HG02759 (cell line): Measurements from ENCODE around the gene ZRANB2.

Source experiments
- ATAC-seq: cut with Tn5 transposase; IDR thresholded peaks from one replicate; pipeline ENCODE4 v1.9.1; 2021; ENCODE audit warnings: mild to moderate bottlenecking, moderate library complexity; ENCODE audit not compliant: unreplicated experiment

The ZRANB2 gene

DNA sequence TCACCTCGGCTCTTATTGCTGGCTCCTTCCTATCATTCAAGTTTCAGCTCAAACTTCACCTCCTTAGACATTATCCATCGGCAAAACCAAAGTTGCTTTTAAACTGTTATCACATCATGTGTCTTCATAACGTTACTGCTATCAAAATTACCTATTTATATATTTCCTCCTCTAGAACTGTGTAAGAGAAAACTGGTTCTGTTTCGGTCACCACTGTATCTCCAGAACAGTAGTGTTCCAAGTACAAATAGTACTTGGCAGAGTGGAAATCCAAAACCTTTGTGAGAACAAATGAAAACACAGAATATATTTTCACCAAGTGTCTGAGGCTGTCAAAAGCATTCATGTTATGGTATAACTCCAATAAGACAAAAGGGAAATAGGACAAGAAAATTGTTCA lies 9.1 kb downstream of the ZRANB2 start:
- ATAC-seq, result no peak

DNA sequence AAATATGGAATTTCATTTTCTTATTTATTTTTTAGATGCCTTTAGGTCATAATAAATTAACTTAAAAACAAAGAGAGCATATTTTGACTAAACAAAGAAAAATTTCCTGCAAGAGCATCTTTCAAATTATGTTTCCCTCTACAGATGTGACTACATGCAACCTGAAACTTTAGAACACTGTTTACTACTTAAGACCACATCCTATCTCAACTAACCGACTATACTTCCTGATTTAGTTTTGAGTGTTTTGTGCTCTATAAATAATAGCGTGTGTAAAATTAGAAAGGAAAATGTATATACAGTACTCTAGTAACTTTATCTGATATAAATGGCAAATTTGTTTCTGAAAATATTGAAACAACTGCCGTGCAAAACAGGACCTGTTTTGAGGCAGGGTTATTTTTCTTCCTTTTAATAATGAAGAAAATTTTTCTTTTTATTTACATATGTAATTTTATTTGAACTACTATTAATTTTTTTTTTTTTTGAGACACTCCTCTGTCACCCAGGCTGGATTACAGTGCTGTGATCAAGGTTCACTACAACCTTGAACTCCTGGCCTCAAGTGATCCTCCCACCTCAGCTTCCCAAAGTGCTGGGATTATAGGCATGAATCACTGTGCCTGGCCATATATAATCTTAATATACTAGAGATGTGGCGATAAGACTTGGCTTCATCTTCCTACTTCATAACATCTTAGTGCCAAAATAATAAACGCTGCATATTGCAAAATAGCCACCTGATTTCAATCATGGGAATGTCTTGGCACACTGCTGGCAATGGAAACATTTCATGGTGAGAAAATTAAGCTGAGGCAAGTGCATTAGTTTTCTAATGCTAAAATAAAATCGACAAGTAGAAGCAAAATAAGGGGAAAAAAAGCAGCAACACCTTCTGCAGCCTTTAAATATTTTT lies 12.3 kb downstream of the ZRANB2 start:
- ATAC-seq, result peak; percentile 73

DNA sequence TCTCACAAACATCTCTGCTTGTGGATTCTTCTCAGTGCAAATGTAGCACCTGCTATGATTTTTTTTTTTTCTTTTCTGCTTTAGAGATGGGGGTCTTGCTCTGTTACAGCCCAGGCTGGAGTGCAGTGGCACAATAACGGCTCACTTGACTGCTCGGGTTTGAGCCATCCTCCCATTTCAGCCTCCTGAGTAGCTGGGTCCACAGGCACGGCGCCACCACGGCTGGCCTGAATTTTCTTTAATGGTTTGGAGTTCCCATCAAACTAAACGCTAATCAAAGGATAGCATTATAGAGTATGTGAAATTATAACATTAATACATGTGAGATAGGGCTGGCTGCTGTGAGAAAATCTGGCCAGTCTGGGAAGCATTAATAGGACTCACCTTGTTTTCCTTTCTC lies 26.0 kb downstream of the ZRANB2 start:
- no peak for ATAC-seq

DNA sequence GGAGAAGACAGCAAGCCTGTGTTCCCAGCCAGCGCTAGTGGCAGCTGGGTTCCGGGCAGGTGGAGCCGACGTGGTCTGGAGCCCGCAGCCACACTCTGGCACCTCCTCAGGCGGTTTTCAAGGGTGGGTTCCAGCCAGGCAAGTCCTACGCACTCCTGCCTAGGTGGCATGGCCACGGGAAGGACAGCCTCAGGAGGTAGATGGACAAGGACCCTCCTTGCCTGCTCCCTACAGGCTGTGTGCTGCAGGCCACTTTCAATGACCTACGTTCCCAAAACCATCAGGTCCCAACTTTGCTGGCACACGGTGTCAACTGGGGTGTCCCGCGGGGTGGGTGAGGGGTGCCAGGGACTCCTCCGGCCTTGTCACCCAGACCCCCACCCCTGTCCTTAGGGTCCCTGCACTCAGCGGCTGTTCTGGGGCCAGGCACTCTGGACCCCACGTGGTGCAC lies 26.5 kb downstream of the ZRANB2 start:
- ATAC-seq, result no peak

DNA sequence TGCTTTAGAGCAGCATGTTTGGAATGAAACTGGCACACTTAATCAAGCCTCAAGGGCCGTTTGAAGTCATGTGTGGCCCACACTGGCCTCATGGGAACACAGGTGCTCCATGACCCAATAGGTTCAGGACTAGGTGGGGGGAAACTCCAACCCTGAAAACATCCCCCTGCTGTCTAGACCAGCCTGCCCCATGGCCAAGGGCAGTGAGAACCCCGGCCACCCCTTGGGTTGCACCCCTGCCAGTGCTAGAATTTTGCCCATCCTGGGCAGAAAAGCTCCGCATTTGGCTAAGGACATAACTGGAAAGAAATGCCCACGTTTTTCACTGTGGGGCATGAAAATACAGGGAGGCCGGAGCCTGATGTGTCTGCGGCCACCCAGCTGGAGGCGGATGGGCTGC lies 27.1 kb downstream of the ZRANB2 start:
- ATAC-seq, result no peak

DNA sequence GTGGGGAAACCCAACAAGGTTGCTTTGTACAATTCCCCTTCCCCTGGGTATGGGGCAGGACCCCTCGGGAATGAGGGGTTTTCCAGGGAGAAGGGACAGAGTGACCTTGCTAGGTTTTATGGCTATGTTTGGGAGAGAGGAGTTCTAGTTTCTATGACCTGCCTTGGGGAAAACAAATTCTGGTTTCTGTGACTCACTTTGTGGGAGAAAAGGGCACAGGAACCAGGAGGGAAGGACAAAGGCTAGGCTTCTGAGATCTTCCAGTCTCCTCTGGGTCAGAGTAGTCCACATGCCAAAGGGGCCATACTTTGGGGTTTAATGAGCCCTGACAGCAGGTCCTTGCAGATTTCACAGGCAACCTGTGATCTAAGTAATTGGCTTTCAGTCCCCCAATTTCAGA lies 27.7 kb downstream of the ZRANB2 start:
- no peak for ATAC-seq

DNA sequence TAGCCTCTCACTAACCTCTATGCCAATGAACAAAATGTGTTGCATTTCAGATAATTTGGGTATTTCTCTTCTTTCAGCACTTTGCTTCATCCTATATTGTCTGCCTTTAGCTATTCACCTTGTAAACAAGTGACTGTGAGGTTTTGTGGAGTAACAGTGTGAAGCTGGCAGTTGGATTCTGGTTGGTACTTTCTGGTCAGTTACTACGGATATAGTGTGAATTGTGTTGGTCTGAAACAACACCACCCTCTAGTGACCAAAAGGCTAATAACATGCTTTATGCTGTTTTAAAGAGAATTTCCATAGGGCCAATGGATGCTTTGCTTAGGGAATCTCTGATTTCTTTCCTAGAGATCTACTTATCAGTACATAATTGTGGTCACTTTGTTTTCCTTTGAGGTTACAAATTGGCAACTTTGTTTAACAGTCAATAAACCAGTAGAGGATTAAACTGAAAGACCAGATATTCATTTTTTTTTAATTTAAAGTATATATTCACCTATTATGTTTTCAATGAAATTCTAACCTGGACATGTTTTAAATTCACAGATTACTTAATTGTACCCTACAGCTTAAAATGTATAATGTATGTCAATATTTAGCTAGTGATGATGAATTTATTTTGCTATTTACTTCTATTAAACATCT lies 30.8 kb downstream of the ZRANB2 start:
- peak; percentile 47 for ATAC-seq

DNA sequence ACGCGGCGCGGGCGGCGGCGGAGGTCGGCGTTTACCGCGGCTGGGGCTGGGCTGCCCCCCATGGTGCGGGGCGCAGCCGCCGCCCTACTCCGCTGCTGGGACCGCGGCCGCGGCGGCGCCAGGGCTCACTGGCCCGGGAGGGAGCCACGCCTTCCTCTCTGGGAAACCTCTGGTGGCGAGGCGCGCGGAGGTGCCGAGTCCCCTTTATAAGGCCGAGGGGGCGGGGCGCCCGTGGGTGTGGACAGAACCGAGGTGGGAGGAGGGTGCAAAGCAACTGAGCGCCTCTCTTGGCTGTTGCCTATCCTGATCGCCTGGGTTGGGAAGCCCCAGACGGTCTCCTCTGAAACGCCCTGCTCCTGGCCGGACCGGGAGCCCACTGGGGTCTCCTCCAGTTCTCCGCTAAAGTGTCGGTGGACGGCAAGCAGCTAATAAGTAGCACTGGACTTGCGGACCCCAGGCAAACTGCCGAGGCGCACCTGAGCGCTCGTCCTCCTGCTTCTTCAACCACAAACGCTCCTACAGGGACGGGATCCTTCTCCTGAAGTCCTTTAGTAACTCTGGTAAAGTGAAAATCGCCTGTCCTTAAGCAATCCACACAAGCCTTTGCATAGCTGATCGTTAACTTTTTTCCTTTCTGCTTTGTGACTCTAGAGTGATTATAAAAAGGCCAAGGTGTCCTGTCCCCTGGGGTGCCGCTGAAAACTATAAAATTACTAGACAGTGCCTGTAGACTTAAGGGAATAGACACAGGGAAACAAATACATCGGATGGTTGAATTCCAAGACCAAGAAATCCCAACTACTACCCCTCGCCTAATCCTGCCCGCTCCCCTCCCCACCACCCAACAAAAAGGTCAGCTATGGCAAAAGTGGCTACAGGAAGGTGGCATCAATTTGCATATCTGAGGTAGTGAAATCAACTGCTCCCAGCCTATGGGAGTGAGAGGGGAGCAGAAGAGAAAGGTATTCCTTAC lies 32.9 kb downstream of the ZRANB2 start, which contains the start of gene PTGER3:
PTGER3 (minus strand) TSS at position 182 of the 973 bp plus-strand sequence. CDS start 239 bp downstream, outside the sequence.
- ATAC-seq, result peak; percentile 55

DNA sequence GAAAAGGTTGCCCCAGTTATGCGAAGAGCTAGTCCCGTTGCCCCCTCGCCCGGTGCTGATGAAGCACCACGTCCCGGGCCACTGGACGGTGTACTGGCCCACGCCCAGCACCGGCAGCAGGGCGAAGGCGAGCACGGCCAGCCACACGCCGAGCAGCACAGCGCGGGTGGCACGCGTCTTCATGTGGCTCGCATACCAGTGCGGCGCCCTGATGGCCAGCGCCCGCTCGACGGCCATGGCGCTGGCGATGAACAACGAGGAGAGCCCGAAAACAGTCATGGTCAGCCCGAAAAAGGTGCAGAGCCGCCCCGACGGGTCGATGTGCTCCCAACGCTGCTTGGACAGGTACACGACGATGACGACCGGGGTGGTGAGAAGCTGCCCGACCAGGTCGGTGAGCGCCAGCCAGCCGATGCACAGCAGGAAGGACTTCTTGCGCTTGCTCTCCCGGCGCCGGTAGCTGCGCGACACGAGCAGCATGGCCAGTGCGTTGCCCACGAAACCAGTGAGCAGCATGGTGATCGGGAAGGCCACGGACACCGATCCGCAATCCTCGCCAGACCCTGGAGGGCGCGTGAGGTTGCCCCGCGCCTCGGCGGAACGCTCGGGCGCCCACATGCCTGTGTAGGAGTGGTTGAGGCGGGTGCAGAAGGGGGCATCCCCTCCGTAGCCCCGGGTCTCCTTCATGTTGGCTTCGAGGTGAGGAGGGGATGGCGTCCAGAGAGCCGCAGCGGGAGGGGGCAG lies 33.8 kb downstream of the ZRANB2 start:
- peak; percentile 44 for ATAC-seq

DNA sequence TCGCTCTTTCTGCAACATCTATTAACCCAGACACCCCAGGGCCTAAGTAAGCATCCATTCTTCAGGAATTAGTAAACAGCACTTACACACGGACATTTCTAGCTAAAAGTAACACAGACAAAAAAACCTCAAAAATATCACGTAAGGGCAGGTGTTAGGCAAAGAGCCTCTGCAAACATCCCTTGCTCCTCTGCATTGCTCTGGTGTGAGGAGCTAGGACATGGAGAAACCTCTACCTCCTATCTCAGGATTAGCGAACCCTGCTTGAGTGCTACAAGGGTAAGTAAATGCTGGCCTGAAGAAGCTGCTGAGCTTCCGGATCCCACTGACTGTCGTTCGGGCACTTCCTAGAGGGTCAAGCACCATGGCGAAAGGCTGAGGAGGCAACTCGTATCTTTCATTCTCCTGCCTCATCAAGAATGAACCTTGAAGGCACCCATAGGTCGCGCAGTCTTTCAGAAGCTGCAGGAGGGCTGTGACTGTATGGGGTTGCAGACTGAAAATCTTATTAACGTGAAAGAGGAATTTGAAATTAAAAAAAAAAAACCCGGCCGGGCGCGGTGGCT lies 35.3 kb downstream of the ZRANB2 start:
- no peak for ATAC-seq

DNA sequence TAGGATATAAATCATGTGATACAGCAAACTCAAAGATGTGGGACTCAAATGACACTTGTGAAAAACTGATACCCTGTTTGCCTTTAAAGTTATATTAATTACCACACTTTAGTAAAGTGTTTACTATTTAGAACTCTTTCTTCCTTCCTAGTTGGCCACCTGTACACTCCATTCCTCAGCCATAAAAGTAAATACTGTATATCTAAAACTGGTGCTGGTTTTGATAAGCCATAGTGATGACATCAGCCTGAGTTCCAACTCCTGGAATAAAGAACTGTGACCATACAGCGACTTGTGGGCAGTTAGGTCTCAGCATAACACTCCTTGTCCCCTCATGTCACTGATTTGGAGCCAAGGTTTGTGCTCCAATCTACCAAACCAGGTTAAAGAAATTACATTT lies 36.0 kb downstream of the ZRANB2 start:
- no peak for ATAC-seq

DNA sequence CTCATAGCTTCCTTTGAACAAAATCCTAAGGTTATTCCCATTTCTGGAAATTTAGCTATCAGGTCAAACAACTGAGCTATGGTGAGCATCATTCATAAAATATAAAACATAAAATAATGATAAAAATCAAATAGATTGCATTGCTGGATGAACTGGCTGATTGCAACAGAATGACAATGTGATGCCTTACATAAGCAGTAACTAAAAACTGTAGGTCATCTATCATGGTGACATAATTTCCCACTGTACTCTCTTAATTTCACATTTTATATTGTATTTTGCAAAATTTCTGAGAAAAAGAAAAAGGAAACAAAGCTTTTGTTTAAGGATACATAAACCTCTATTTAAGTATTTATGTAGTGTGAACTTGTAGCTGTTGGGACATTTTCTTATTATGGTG lies 37.8 kb downstream of the ZRANB2 start:
- no peak for ATAC-seq

DNA sequence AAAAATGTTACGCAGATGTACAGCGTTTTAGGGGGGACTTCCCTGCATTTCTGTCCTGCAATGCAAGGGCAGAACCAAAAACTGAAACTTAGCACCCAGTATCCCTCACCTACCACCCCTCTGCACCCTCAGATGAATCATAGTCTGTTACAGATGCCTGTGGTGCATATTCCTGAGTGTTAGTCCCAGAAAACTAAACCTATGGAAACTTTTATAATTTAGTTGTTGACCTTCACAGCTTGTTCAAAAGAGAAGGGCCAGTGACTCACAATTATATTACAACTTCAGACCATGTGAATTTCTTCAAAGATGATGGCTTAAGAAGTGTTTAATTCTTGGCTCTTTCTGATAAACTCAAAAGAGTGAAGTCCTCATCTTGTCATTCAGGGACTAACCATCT lies 39.0 kb downstream of the ZRANB2 start:
- no peak for ATAC-seq

DNA sequence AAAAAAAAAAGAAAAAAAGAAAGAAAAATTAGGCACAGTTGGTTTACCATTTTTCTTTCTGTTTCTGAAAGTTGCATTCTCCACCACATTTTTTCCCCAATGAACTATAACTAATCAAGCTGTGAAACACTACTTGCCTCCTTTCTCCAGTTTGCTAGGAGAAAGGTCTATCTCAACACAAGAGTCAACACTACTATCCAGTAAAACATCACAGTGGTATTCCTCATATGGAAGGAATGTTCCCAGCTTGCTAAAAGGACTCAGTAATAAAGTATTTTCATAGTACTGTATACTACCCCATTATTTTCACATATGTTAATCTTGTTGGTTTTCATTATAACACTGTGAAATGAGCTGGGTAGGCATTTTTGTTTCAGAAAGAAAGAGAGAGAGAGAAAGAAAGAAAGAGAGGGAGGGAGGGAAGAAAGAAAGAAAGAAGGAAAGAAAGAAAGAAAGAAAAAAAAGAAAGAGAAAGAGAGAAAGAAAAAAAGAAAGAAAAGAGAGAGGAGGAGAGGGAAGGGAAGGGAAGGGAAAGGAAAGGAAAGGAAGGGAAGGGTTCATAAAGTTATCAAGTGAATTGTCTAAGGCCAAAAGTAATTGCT lies 41.1 kb downstream of the ZRANB2 start:
- ATAC-seq, result no peak

DNA sequence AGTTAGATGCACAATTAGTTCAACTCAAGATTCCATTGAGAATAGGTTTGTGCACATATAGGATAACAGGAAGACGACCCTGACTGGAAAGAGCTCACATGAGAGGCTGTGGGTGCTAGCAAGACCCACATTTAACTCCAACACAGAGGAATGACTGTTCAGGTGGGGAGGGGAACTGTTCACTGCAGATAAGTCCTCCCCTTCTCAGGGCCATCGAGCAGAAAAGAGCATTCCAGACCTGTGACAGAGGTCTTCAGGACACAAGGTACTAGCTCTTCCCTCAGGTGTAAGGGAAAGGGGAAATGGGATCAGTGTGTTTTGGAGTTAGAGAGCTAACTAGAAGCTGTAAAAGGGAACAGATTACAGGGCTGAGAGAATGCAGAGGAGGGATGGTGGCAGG lies 41.9 kb downstream of the ZRANB2 start:
- ATAC-seq, result no peak

DNA sequence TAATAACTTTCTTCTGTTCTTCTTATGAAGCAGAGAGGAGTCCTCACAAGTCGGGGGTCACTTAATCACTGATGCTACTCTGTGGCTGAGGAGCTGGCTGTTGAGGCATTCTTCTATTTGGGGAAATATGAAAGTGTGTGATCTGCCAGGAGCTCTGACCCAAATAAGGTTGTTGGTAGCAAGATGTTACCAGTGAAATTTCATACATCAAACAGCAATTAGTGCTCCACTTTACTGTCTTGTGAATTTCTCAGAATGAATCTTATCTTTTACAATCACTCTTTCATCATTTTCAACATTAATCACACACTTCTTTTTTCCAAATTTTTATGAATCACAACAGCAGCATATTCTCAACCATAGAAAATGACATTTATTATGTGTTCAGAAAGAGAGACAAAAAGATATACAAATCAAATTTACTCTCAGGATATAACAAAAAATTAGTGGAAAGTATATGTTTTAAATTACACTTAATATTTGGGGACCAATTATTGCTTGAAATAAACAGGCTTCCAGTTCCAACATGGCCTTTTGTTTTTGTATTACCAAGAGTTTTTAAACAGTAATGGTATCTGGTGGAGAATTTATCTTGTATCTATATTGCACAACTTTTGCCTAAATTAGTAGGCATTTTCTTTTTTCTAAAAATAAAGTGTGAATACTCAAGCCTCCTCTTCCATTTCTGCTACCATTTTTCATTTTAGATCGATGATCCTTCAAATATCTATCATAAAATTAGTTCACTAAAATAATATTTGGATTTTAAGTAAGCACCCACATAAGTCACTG lies 42.8 kb downstream of the ZRANB2 start:
- ATAC-seq, result no peak

DNA sequence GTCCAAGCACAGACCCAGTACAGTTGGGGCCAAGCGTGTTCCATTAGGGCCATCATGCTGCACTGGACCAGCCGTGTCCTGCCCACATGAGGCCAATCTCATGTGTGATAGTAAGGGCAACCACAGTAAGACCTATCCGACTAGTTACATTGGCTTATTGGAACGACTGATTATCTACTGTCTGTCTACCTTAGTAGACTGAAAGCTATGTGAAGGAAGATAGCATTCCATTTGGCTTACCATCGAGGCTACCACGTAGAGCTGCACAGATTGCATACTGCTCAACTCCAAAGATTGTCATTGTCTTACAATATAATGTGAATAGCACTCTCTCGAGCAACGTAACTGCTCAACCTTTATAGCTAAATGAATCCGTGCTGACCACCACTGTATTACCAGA lies 43.8 kb downstream of the ZRANB2 start:
- ATAC-seq, result no peak

DNA sequence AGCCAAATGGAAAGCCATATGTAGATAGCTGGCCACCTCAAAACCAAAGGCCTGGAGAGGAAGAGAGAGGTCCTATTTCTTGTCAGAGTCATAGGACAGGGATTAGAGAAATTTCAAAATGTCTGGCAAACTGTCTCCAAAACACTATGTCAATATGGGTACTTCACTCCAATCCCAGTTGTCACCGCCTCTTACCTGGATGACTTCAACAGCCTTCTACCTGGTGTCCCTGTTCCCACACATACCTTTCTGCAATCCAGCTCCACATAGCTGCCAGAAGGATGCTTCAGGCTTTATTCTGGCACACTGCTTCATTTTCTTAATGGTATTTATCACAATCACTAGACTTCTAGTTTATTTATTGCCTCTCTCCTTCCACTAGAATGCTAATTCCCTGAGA lies 47.7 kb downstream of the ZRANB2 start:
- no peak for ATAC-seq

DNA sequence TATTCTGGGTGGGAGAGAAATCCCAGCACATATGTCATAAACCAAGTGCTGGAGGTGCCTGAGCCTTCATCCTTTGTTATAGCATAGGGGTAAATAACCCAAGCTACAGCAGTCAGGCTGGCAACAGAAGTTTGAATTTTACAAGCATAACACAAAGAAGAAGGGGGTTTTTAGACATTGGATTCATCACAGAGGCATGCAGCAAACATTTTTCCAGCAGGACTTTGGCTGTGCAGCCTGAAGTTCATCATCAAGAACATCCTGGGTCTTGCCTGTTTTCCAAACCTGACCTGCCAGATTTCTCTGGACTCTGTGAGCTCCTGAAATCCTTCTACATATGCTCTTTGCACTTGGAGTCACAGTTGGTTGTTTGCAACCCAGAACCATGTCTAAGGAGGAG lies 49.4 kb downstream of the ZRANB2 start:
- no peak for ATAC-seq
